ENCODE results near the gene RAI1.
"Not testable (repeated sequence)": the region's sequence is repeated elsewhere in the genome, so short reads cannot be mapped to it uniquely, and the experiment has no call there.

The RAI1 gene

DNA sequence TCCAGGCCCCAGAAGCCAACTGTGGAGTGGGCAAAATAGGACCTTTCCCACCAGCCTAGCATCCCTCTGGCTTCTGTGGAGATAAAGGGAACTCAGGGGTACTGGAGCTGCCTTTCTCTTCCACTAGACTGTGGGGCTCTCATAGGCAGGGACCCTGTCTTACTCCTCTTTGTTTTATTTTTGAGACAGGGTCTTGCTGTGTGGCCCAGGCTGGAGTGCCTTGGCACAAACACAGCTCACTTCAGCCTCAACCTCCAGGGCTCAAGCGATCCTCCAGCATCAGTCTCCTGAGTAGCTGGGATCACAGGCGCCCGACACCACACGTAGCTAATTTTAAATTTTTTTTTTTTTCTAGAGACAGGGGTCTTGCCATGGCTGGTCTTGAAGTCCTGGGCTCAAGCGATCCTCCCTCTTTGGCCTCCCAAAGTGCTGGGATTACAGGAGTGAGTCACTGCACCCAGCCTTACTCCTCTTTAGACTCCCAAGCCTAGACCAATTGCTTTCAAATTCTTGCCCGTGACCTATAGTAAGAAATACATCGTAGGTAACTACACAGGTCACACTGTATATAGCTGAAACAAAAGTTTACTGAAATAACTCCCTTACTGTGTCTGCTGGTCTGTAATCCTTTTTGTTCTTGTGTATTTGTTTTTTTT is 2.6 kb downstream of the RAI1 start:
- H3K4me3 ChIP-seq (ENCODE audit: low read length), result peak overlapping the region; percentile 86
- no peaks in the 10 kb centered on the region for H3K9me3 ChIP-seq (replicated peaks; ENCODE audit: low read length)
- H3K36me3 ChIP-seq (ENCODE audit: insufficient read depth, low read length), result peaks cover 3% of the 10 kb centered on the region
- no peaks in the 10 kb centered on the region for H3K27me3 ChIP-seq (ENCODE audit: control insufficient read depth, insufficient read depth, low read length)
- H3K4me2 ChIP-seq (ENCODE audit: low read length), result peak overlapping the region; percentile 84
- H3K9ac ChIP-seq (ENCODE audit: low read depth, low read length), result peak overlapping the region; percentile 97
- H3K4me1 ChIP-seq (ENCODE audit: control insufficient read depth, insufficient read depth, low read length), result peaks cover 35% of the 10 kb centered on the region

GRCh38 chr17:17684906-17685774 is 3.9 kb downstream of the RAI1 start:
- Histone ChIP-seq H3K4me3 (ENCODE audit: low read length) (no peak overlapping the region), H3K27me3 (ENCODE audit: control insufficient read depth, insufficient read depth, low read length) (no peaks in the 10 kb centered on the region), H3K36me3 (ENCODE audit: insufficient read depth, low read length) (peaks cover 3% of the 10 kb centered on the region), H3K4me1 (ENCODE audit: control insufficient read depth, insufficient read depth, low read length) (peaks cover 35% of the 10 kb centered on the region), H3K4me2 (ENCODE audit: low read length) (no peak overlapping the region), H3K9me3 (replicated peaks; ENCODE audit: low read length) (no peaks in the 10 kb centered on the region), H3K9ac (ENCODE audit: low read depth, low read length) (no peak overlapping the region)

DNA sequence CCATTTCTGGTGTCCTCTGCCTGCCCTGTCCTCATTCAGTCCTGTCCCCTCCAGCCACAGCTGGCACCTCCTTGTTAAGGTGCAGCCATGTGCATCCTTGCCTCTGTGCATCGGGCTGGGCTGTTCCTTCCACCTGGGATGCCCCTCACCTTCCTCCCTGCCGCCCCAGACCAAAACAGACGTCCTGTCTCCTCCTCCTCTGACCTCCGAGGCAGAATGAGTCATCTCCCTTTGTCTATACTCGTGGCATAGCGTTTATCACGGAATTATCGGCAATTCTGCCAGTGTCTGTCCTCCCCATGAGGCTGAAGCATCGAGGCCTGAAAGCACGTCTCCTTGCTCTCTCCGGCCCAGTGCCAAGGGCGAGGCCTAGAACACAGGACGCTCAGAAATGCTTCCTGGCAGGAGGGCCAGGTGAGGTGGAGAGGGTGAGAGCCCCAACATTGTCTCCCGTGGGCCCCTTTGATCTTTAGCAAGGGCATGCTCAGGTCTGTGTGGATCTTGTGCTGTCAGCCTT is 4.6 kb downstream of the RAI1 start:
- Histone ChIP-seq H3K4me2 (ENCODE audit: low read length) (peak overlapping the region; percentile 32), H3K9me3 (replicated peaks; ENCODE audit: low read length) (no peaks in the 10 kb centered on the region), H3K4me1 (ENCODE audit: control insufficient read depth, insufficient read depth, low read length) (peaks cover 35% of the 10 kb centered on the region), H3K9ac (ENCODE audit: low read depth, low read length) (no peak overlapping the region), H3K4me3 (ENCODE audit: low read length) (no peak overlapping the region), H3K27me3 (ENCODE audit: control insufficient read depth, insufficient read depth, low read length) (no peaks in the 10 kb centered on the region), H3K36me3 (ENCODE audit: insufficient read depth, low read length) (peaks cover 3% of the 10 kb centered on the region)

DNA sequence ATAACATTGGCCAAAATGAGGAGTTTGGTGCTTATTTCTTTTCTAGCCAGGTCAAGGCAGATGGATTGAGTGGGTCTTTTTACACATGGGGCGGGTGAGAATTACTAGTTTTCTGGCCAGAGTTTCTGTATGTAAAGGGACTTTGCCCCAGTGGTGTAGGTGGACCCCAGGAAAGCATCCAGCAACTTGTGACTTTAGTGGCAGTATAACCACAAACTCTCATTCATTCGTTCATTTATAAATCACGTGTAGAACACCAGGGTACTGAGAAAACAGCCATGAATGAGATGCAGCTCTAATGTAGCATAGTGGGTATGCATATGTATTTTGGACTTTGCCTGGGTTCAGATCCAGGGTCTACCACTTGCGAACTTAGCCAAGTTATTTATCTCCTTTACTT is 8.1 kb downstream of the RAI1 start:
- peaks cover 3% of the 10 kb centered on the region for H3K36me3 ChIP-seq (ENCODE audit: insufficient read depth, low read length)
- no peak overlapping the region for H3K4me2 ChIP-seq (ENCODE audit: low read length)
- peaks cover 55% of the 10 kb centered on the region for H3K4me1 ChIP-seq (ENCODE audit: control insufficient read depth, insufficient read depth, low read length)
- H3K27me3 ChIP-seq (ENCODE audit: control insufficient read depth, insufficient read depth, low read length), result no peaks in the 10 kb centered on the region
- H3K9me3 ChIP-seq (replicated peaks; ENCODE audit: low read length), result no peaks in the 10 kb centered on the region
- H3K9ac ChIP-seq (ENCODE audit: low read depth, low read length), result no peak overlapping the region
- H3K4me3 ChIP-seq (ENCODE audit: low read length), result no peak overlapping the region

- not testable (repeated sequence) for H3K9ac ChIP-seq (ENCODE audit: low read depth, low read length); H3K9me3 ChIP-seq (replicated peaks; ENCODE audit: low read length); H3K27me3 ChIP-seq (ENCODE audit: control insufficient read depth, insufficient read depth, low read length); H3K36me3 ChIP-seq (ENCODE audit: insufficient read depth, low read length); H3K4me2 ChIP-seq (ENCODE audit: low read length); H3K4me3 ChIP-seq (ENCODE audit: low read length)
- H3K4me1 ChIP-seq (ENCODE audit: control insufficient read depth, insufficient read depth, low read length), result peaks cover 56% of the 10 kb centered on the region
Observed at GRCh38 chr17:17690233-17690632, 9.0 kb downstream of the RAI1 start.

- H3K36me3 ChIP-seq (ENCODE audit: insufficient read depth, low read length), result no peaks in the 10 kb centered on the region
- peak overlapping the region; percentile 41 for H3K4me2 ChIP-seq (ENCODE audit: low read length)
- H3K4me3 ChIP-seq (ENCODE audit: low read length), result no peak overlapping the region
- peaks cover 56% of the 10 kb centered on the region for H3K4me1 ChIP-seq (ENCODE audit: control insufficient read depth, insufficient read depth, low read length)
- no peaks in the 10 kb centered on the region for H3K9me3 ChIP-seq (replicated peaks; ENCODE audit: low read length)
- H3K9ac ChIP-seq (ENCODE audit: low read depth, low read length), result peak overlapping the region; percentile 40
- H3K27me3 ChIP-seq (ENCODE audit: control insufficient read depth, insufficient read depth, low read length), result no peaks in the 10 kb centered on the region
Observed at GRCh38 chr17:17691468-17692263, 10.4 kb downstream of the RAI1 start.

GRCh38 chr17:17692353-17693252 is 11.3 kb downstream of the RAI1 start:
- Histone ChIP-seq H3K36me3 (ENCODE audit: insufficient read depth, low read length) (no peaks in the 10 kb centered on the region), H3K4me2 (ENCODE audit: low read length) (no peak overlapping the region), H3K9ac (ENCODE audit: low read depth, low read length) (peak overlapping the region; percentile 93), H3K27me3 (ENCODE audit: control insufficient read depth, insufficient read depth, low read length) (no peaks in the 10 kb centered on the region), H3K4me1 (ENCODE audit: control insufficient read depth, insufficient read depth, low read length) (peaks cover 61% of the 10 kb centered on the region), H3K4me3 (ENCODE audit: low read length) (no peak overlapping the region), H3K9me3 (replicated peaks; ENCODE audit: low read length) (no peaks in the 10 kb centered on the region)

DNA sequence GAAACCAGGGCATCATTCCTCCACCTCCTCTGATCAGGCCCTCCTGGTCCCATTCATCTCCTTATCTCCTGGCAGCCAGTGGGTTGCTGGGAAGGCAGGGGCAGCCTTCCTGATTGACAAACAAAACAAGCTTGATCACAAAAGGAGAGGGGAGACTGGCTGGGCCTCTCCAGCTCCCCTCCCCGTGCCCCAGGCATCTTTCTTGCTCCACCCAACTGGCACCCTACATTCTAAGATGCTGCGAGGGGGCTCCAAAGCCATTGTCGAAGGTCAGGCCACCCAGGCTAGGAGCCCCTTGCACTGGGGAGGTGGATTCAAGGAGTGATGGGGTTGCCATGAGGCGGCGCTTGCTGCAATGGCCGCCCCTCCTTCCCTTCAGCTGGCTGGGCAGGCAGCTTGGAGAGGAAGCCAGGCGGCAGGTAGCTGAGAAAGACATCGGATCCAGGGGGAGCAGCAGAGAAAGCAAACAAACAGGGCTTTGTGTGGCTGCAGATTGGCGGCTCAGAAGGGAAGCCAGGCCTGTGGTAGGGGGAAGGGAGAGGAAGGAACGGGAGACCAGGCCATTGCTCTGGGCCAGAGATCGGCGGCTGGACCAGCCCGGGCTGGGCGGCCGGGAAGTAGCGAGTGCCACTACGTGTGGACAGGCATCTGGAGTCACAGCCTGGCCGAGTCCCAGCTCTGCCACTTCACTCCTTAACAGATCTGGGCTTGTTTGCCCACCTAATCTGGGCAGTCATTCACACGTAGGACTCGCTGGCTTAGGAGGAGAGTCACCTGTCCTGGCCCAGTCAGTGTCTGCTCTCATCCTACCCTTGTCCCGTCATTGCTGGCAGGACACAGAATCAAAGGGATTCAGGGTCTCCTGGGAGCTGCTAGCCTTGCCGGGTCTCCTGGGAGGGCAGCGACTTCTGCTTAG is 12.3 kb downstream of the RAI1 start:
- no peaks in the 10 kb centered on the region for H3K36me3 ChIP-seq (ENCODE audit: insufficient read depth, low read length)
- H3K4me3 ChIP-seq (ENCODE audit: low read length), result peak overlapping the region; percentile 87
- H3K9me3 ChIP-seq (replicated peaks; ENCODE audit: low read length), result no peaks in the 10 kb centered on the region
- H3K9ac ChIP-seq (ENCODE audit: low read depth, low read length), result peak overlapping the region; percentile 93
- no peaks in the 10 kb centered on the region for H3K27me3 ChIP-seq (ENCODE audit: control insufficient read depth, insufficient read depth, low read length)
- peaks cover 61% of the 10 kb centered on the region for H3K4me1 ChIP-seq (ENCODE audit: control insufficient read depth, insufficient read depth, low read length)
- H3K4me2 ChIP-seq (ENCODE audit: low read length), result peak overlapping the region; percentile 99

GRCh38 chr17:17694169-17695081 is 13.2 kb downstream of the RAI1 start:
- H3K36me3 ChIP-seq (ENCODE audit: insufficient read depth, low read length), result no peaks in the 10 kb centered on the region

More at GRCh38 chr17:17694169-17695081, 13.2 kb downstream of the RAI1 start:
- no peaks in the 10 kb centered on the region for H3K9me3 ChIP-seq (replicated peaks; ENCODE audit: low read length)
- no peaks in the 10 kb centered on the region for H3K27me3 ChIP-seq (ENCODE audit: control insufficient read depth, insufficient read depth, low read length)
- peak overlapping the region; percentile 93 for H3K9ac ChIP-seq (ENCODE audit: low read depth, low read length)
- peak overlapping the region; percentile 87 for H3K4me3 ChIP-seq (ENCODE audit: low read length)
- peak overlapping the region; percentile 99 for H3K4me2 ChIP-seq (ENCODE audit: low read length)
- H3K4me1 ChIP-seq (ENCODE audit: control insufficient read depth, insufficient read depth, low read length), result peaks cover 70% of the 10 kb centered on the region

All from skeletal muscle satellite cell (primary cell).